Right lobe of liver (tissue), 6 donors: ENCODE results near the gene G6PD. TPM values are rescaled to one million over a fixed set of nuclear protein-coding genes. Genes with fewer than 3 reads are reported as not detected.

ENCODE experiments used
- ATAC-seq, 4 donors: fragments of 200-7000 bp; cut with Tn5 transposase; one replicate each; pipeline ENCODE4 v1.9.1; 2020; ENCODE audit warnings: mild to moderate bottlenecking in 4 of 4, moderate library complexity in 4 of 4
- DNase-seq, 3 donors: peaks; one replicate each; pipeline ENCODE4 v3.0.0-alpha.2; 2020
- H3K27ac ChIP-seq, 3 donors: fragments of 200-600 bp; one replicate each; pipeline ENCODE4 v1.8.0; 2022
- H3K27me3 ChIP-seq, 2 donors: fragments of 200-600 bp; one replicate each; pipeline ENCODE4 v1.8.0; 2022
- H3K36me3 ChIP-seq, 4 donors: fragments of 200-600 bp; sonication (generic) in 1 of 4; one replicate each; pipeline versions ENCODE4 v1.5.1 to v1.8.0; 2017 to 2022; ENCODE audit warnings: control low read depth in 1 of 4
- H3K4me1 ChIP-seq, 4 donors: fragments of 200-600 bp; sonication (generic) in 1 of 4; one replicate each; pipeline versions ENCODE4 v1.5.1 to v1.8.0; 2017 to 2022; ENCODE audit warnings: control low read depth in 1 of 4
- H3K4me3 ChIP-seq, 3 donors: fragments of 200-600 bp; one replicate each; pipeline ENCODE4 v1.8.0; 2022
- H3K9me3 ChIP-seq, 4 donors: fragments of 200-600 bp; sonication (generic) in 1 of 4; one replicate each; pipeline versions ENCODE4 v1.5.1 to v1.8.0; 2017 to 2022; ENCODE audit warnings: control low read depth in 1 of 4
- CTCF ChIP-seq, 4 donors: fragments of 200-600 bp in 3 of 4; fragments of 450-650 bp in 1 of 4; IDR thresholded peaks; one replicate each; pipeline versions ENCODE4 v1.5.1 to v1.8.0; 2016 to 2022; ENCODE audit warnings: antibody characterized with exemption in 4 of 4, mild to moderate bottlenecking in 2 of 4
- POLR2A ChIP-seq: fragments of 450-650 bp; IDR thresholded peaks from one replicate; pipeline ENCODE4 v1.6.1; 2017; ENCODE audit warnings: antibody characterized with exemption, mild to moderate bottlenecking
- WGBS: methylation state at CpG from one replicate; pipeline ENCODE4 v1.1.6; 2018; ENCODE audit warnings: low coverage, low lambda C conversion rate; ENCODE audit not compliant: insufficient coverage; ENCODE audit errors: missing lambda C conversion rate; 5-methylcytosine and 5-hydroxymethylcytosine counted together
- intact Hi-C, 2 donors: fragments of 100-400 bp; cut with DNase I; formaldehyde crosslinking; loops; one replicate each; pipeline versions ENCODE4 v1.11.2 to v1.14.1; 2022
- total RNA-seq, 6 experiments: library from RNA; depleted of rRNA in 2 of 6; stranded (reverse); fragments of >200 nt in 2 of 6; fragmentation: NEBNext Ultra II Directional in 3 of 6; extraction: Animal tissue kit (Norgen Biotek cat#: 25700) in 3 of 6; gene quantifications; one replicate each; pipeline versions ENCODE4 v1.1.0 to v1.2.4, GENCODE V29; 2016 to 2023
- donor health status: DM: no; HTN: yes; CAD: no.
- donor health status: DM: no; HTN: no; CAD: no.
- donor health status: DM: no; HTN: no; CAD: no.
- donor health status: DM: no; HTN: yes; CAD: no.
- donor health status: DM: no; HTN: yes; CAD: no.

Gene G6PD
- total RNA-seq, 6 experiments from 2014 or later = 3.3 to 10.1 (median 7.5) TPM

- Histone ChIP-seq H3K27ac (no peak overlapping the region), H3K9me3 (no peaks in the 10 kb centered on the region), H3K4me3 (no peak overlapping the region), H3K36me3 (no peaks in the 10 kb centered on the region), H3K27me3 (no peaks in the 10 kb centered on the region), H3K4me1 (peaks cover 0 to 3% (median 0%) of the 10 kb centered on the region in 4 donors)
- ATAC-seq (peak in 1 of 4 donors; percentile 28), DNase-seq (no peak)
- intact Hi-C loops = no loop called here
- 65% methylated on average over 4 of the region's 6 CpGs for WGBS
- TF ChIP-seq POLR2A (no peak), CTCF (IDR thresholded peaks at IDR 0.05) (no peak)
These were observed 17.4 kb downstream of the G6PD start for GRCh38 chrX:154529206-154529612.

GRCh38 chrX:154526901-154527675 is 19.6 kb downstream of the G6PD start:
- DNase-seq = peak in 2 of 3 donors; percentile 67 to 71
- TF ChIP-seq POLR2A (no peak), CTCF (IDR thresholded peaks at IDR 0.05) (peak; percentile 36 to 50 (median 44))
- WGBS = 4% methylated on average over 11 of the region's 15 CpGs
- Histone ChIP-seq H3K36me3 (no peaks in the 10 kb centered on the region), H3K9me3 (no peaks in the 10 kb centered on the region), H3K4me3 (no peak overlapping the region), H3K4me1 (peaks cover 0 to 3% (median 0%) of the 10 kb centered on the region in 4 donors), H3K27ac (peak overlapping the region in 2 of 3 donors; percentile 21 to 49), H3K27me3 (no peaks in the 10 kb centered on the region)
- ATAC-seq = peak; percentile 91 to 97 (median 95)
- intact Hi-C loops = no loop called here

- Histone ChIP-seq H3K4me3 (no peak overlapping the region), H3K27me3 (no peaks in the 10 kb centered on the region), H3K36me3 (no peaks in the 10 kb centered on the region), H3K9me3 (no peaks in the 10 kb centered on the region), H3K27ac (no peak overlapping the region), H3K4me1 (peaks cover 0 to 3% (median 0%) of the 10 kb centered on the region in 4 donors)
- TF ChIP-seq POLR2A = no peak
- no peak for TF ChIP-seq CTCF (IDR thresholded peaks at IDR 0.05)
- no peak for ATAC-seq
- DNase-seq = no peak
- intact Hi-C loops = no loop called here
- 67% methylated on average over 11 of the region's 14 CpGs for WGBS
These were observed 20.8 kb downstream of the G6PD start for GRCh38 chrX:154525606-154526490.

- Histone ChIP-seq H3K36me3 (no peaks in the 10 kb centered on the region), H3K4me1 (peaks cover 0 to 5% (median 2%) of the 10 kb centered on the region in 4 donors), H3K27ac (no peak overlapping the region), H3K9me3 (no peaks in the 10 kb centered on the region), H3K4me3 (no peak overlapping the region), H3K27me3 (no peaks in the 10 kb centered on the region)
- DNase-seq (no peak), ATAC-seq (no peak)
- TF ChIP-seq CTCF (IDR thresholded peaks at IDR 0.05) = no peak
- no peak for TF ChIP-seq POLR2A
- intact Hi-C loops = no loop called here
- 100% methylated on average over 3 of the region's 8 CpGs for WGBS
These were observed 27.3 kb downstream of the G6PD start for GRCh38 chrX:154519389-154519788.
